Thoracic aorta (tissue), 2 donors: Measurements from ENCODE around the gene CDKN2D. TPM values are rescaled to one million over a fixed set of nuclear protein-coding genes. Genes with fewer than 3 reads are reported as not detected.

Experiments
- ATAC-seq: fragments of 150-250 bp; one replicate; pipeline ENCODE4 v1.8.0; 2017; ENCODE audit warnings: low read depth; ENCODE audit not compliant: insufficient number of reproducible peaks, low FRiP score
- DNase-seq: peaks from one replicate; pipeline ENCODE4 v3.0.0-alpha.2; 2020; ENCODE audit warnings: low spot score
- H3K27ac ChIP-seq, 2 donors: fragments of 200-600 bp; sonication (generic); 1 replicate in 1 of 2; 2 replicates in 1 of 2; pipeline ENCODE4 v1.5.1; 2016; ENCODE audit warnings: mild to moderate bottlenecking in 2 of 2, moderate library complexity in 2 of 2
- H3K27me3 ChIP-seq: fragments of 200-600 bp; sonication (generic); replicated peaks from 2 replicates; pipeline ENCODE4 v1.6.0; 2016; ENCODE audit warnings: mild to moderate bottlenecking; ENCODE audit not compliant: insufficient read depth
- H3K36me3 ChIP-seq: fragments of 200-600 bp; sonication (generic); one replicate; pipeline ENCODE4 v1.5.1; 2016
- H3K4me1 ChIP-seq, 2 donors: fragments of 200-600 bp; sonication (generic); 1 replicate in 1 of 2; 2 replicates in 1 of 2; pipeline versions ENCODE4 v1.5.1 to v1.6.0; 2016; ENCODE audit warnings: low read depth in 2 of 2, mild to moderate bottlenecking in 1 of 2; ENCODE audit not compliant: control insufficient read depth in 1 of 2
- H3K4me3 ChIP-seq: fragments of 200-600 bp; sonication (generic); 2 replicates; pipeline ENCODE4 v1.5.1; 2016; ENCODE audit warnings: mild to moderate bottlenecking
- H3K9me3 ChIP-seq: fragments of 200-600 bp; sonication (generic); 2 replicates; pipeline ENCODE4 v1.5.1; 2016
- CTCF ChIP-seq: fragments of 200-600 bp; sonication (generic); IDR thresholded peaks from one replicate; pipeline ENCODE4 v1.5.1; 2019; ENCODE audit warnings: antibody characterized with exemption
- total RNA-seq, 2 donors: library from RNA; depleted of rRNA; stranded (reverse); fragments of >200 nt; gene quantifications; one replicate each; pipeline versions ENCODE4 v1.1.0 to v1.2.3, GENCODE V29; 2016

CDKN2D gene
- total RNA-seq, 2 donors from 2014 or later, result 16.2 to 21.0 TPM

- ATAC-seq, result no peak
- peaks cover 24 to 36% of the 10 kb centered on the region in 2 donors for H3K4me1 ChIP-seq
Observed at GRCh38 chr19:10611907-10612306, 43.1 kb upstream of the CDKN2D start.

GRCh38 chr19:10604460-10604980 is 35.7 kb upstream of the CDKN2D start:
- TF ChIP-seq CTCF, result no peak
- H3K4me3 ChIP-seq, result peak overlapping the region; percentile 93
- H3K27me3 ChIP-seq, result no peaks in the 10 kb centered on the region
- ATAC-seq, result no peak
- no peaks in the 10 kb centered on the region for H3K9me3 ChIP-seq
- peaks cover 16 to 31% of the 10 kb centered on the region in 2 donors for H3K4me1 ChIP-seq
- no peaks in the 10 kb centered on the region for H3K36me3 ChIP-seq
- no peak for DNase-seq
- peak overlapping the region; percentile 97 to 98 for H3K27ac ChIP-seq

More at GRCh38 chr19:10611907-10612306, 43.1 kb upstream of the CDKN2D start:
- Histone ChIP-seq H3K27me3 (no peaks in the 10 kb centered on the region), H3K27ac (peak overlapping the region; percentile 66 to 69), H3K9me3 (no peaks in the 10 kb centered on the region), H3K36me3 (no peaks in the 10 kb centered on the region), H3K4me3 (no peak overlapping the region)
- no peak for DNase-seq
- TF ChIP-seq CTCF, result no peak

GRCh38 chr19:10603873-10604459 is 35.2 kb upstream of the CDKN2D start:
- H3K27me3 ChIP-seq, result no peaks in the 10 kb centered on the region
- no peak for ATAC-seq
- H3K4me3 ChIP-seq, result peak overlapping the region; percentile 93
- H3K4me1 ChIP-seq, result peaks cover 16 to 26% of the 10 kb centered on the region in 2 donors
- DNase-seq, result no peak
- no peak for TF ChIP-seq CTCF
- H3K27ac ChIP-seq, result peak overlapping the region; percentile 97 to 98
- no peaks in the 10 kb centered on the region for H3K9me3 ChIP-seq
- no peaks in the 10 kb centered on the region for H3K36me3 ChIP-seq

- DNase-seq, result no peak
- Histone ChIP-seq H3K9me3 (no peaks in the 10 kb centered on the region), H3K4me1 (peaks cover 16 to 22% of the 10 kb centered on the region in 2 donors), H3K27ac (peak overlapping the region; percentile 97 to 98), H3K27me3 (no peaks in the 10 kb centered on the region), H3K36me3 (no peaks in the 10 kb centered on the region), H3K4me3 (peak overlapping the region; percentile 93)
- no peak for ATAC-seq
- TF ChIP-seq CTCF, result no peak
Observed at GRCh38 chr19:10603084-10603872, 34.5 kb upstream of the CDKN2D start.
